ENCODE measurements around the gene PHLPP1.

PHLPP1 gene

DNA sequence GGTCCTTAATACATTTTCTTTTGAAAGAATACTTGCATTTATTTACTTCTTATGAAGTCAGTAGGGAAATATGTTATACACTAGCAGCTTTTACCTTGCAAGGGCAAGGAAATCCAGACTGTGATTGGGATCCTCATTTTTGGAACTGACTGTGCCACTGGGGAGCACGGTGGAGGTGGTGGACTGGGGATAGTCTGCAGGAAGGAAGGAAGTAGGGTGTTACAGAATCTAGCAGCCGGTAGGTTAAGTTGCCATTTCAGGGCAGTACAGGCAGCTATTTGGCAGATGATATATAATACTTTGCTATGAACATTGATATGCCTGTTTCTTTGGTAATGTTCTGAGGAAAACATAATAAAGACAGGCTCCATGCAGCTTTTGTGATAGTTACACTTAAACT is 238.3 kb downstream of the PHLPP1 start:
- no peak for DNase-seq

DNA sequence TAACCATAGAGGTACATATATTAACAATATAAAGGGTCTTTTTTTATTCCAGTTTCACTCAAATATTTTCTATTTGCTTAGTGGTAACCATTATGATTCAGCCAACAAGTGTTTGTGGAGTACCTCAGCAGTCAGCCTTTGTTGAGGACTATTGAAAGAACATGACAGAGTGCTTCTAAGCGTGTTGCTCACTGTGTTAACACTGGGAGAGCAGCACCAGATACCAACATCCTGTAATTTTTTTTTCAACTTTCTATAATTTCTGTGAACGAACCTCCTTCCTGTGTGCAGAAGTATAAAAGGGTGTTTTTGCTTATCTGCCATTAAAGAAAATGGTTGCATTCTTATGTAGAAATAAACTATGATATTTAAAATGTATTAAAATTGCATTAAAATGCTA is 239.0 kb downstream of the PHLPP1 start:
- DNase-seq: no peak

DNA sequence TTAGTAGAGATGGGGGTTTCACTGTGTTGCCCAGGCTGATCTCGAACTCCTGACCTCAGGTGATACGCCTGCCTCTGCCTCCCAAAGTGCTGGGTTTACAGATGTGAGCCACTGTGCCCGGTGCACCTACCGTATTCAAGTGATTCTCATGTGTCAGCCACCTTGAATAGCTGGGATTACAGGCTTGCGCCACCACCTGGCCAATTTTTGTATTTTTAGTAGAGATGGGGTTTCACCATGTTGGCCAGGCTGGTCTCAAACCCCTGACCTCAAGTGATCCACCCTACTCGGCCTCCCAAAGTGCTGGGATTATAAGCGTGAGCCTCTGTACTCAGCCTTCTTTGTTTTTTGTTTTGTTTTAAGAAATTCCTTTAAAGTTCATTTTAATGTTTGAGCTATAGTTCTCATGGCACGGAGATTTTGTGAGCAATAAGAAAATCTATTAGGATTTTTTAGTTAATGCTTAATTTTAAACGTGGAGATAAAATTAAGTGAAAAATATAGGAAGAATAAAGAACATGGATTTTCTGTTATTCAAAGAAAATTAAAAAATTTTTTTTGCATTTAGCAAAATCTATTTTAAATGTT is 242.6 kb downstream of the PHLPP1 start:
- peak; percentile 45 for DNase-seq

DNA sequence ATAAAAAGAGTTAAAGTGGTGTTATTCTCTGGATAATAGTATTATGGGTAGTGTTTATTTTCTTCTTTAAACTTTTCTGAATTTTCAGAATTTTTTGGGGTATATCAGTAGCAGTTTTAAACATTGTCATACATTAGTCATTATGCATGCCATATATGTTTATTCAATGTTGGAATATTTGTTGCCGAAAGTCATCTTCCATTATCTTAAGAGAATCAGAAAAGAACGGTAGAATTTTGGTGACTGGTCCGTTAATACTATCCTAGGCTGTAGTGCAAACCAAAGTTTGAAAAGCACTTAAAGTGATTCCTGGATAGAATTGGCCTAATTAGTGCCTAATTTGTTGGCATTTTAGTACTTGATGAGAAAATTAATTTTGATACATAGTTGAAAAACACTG is 244.1 kb downstream of the PHLPP1 start:
- DNase-seq: no peak

DNA sequence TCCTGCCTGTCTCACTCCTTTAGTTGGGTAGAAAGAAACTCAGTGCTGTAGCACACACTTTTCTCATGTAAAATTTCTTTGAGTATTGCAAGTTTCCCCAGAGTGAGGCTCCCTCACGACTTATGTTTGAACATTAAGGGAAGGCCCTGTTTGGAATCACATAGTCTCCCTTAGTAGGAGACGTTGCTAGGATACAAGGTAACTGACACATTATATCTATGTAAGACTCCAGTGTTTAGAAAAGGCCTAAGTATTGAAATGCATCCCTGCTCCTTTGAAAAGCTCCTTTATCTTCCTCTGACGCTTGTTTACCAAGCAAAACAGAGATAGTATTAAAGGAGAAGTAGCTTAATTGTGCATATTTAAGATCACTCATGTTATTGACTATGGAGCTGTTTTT is 248.2 kb downstream of the PHLPP1 start:
- no peak for DNase-seq

DNA sequence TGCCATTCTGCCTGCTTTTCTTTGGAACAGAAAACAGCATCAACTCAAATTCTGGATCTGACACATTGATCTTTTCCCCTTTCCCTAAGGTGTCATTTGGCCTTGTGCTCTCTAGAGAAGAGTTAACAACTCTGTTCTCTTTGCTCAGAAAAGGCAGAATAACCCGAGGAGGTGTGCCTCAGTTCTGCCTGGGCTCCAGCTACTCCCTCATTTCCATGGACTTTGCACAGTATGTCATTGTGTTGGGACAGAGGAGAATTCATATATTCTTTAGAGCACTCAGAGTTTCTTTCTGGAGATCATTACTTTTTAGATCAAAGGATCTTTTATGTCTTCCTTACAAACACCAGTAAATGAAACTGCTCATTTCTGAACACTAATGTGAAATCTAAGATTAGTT is 249.1 kb downstream of the PHLPP1 start:
- DNase-seq: no peak

DNA sequence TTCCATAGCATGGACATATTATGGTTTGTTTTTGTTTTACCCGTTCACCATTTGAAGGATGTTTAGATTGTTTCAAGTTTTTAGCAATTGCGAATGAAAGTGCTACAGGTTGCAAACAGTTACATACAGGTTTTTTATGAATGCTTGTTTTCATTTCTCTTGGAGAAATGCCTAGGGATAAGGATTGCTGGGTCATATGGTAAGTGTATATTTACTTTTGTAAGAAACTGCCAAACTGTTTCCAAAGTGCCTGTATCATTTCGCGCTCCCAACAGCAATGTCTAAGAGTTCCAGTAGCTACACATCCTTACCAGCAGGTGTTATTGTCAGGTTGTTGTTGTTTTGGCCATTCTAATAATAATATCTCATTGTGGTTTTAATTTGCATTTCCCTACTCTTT is 251.7 kb downstream of the PHLPP1 start:
- DNase-seq: no peak

DNA sequence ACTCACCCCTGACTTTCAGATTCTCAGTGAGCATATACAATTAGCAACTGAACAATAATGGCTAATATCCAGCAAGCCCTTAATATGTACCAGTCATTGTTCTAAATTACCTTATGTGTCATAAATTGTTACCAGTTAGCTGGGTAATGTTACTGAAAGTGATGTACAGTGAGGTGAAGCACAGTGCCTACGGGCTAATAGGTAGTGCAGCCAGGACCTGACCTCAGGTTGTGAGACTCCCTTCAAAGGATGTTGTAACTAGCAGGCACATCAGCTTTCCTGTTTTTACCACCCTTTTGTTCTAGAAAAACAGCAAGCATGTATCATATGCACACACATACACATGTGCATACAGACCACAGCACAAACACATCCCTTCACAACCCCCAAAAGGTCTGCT is 258.3 kb downstream of the PHLPP1 start:
- DNase-seq: no peak

DNA sequence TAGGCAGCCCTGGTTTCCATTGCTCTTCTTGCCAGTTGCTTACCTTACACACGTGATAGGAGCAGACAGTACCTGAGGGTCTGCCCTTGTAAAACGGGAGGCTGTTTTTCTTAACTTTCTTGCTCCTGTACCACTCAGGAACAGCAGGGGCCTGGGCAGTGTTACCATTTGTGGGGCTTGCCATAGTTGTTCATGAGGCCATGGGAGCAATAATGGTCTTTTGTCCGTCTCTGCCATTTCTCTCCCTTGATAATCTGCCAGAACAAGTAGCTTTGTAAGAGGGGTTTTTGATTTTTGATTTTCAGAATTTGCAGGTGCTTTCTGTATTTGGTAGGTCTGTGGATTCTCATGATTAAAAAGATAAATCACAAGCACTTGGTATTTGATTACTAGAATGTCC is 259.0 kb downstream of the PHLPP1 start:
- no peak for DNase-seq

DNA sequence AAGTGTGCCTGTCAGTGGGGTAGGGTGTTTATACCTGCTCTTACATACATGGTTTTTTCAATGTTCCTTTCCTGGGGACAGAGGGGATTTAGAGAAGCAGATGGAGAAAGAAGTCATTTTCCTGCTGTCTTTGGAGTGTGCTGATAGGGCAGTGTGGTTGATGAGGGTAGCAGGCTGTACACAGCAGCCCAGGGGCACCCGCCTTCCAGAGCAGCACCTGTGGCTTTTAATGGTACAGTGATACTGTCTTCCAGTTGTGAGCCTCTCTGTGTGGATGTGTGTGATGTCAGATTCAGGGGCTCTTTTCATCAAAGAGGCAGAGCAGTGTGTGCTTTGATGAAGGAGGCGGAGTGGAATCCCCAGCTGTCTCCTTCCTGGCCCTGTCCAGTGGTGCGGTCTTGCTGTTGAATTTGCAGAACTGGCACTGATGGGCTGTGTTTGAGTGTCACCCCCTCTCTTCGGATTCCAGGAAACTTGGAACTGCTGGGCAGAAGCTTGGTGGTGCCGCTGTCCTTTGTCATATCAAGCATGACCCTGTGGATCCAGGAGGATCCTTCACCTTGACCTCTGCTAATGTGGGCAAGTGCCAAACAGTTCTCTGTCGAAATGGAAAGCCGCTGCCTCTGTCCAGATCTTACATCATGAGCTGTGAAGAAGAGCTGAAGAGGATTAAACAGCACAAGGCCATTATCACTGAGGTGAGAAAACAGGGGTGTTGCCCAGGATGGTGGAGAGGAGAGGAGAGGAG is 259.8 kb downstream of the PHLPP1 start:
- no peak for DNase-seq

DNA sequence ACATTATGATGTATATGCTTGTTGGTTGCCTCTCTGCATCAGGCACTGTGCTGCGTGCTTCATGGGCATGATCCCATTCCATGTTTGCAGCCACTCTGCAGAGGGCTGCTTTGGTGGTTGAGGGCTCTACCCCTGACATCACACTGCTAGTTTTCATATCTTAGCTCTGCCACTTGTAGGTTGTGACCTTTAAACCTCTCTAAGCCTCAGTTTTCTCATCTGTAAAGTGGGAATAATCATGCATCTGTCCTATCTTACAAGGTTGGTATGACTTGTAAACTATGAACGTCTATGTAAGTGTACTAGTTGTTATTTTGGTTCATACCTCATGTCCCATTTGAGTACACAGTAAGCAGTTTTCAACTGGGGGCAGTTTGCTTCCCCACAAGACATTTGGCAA is 260.4 kb downstream of the PHLPP1 start:
- no peak for DNase-seq

DNA sequence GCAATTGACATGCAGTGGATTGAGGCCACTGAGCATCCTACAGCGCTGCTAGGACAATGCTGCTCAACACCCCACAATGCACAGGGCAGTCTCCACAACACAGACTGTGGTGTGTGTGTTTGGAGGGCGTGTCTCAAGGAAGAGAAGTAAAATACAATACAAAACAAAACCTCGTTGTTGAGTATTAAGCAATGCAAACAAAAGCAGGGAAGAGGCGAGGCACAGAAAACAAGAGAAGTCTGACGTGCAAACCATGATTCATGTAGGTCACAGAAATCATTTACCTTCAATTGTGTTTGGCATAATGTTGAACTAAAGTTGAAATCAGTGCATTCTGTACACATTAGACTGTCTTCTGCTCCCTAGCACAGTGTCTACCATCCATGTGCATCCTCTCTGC is 260.9 kb downstream of the PHLPP1 start:
- no peak for DNase-seq

DNA sequence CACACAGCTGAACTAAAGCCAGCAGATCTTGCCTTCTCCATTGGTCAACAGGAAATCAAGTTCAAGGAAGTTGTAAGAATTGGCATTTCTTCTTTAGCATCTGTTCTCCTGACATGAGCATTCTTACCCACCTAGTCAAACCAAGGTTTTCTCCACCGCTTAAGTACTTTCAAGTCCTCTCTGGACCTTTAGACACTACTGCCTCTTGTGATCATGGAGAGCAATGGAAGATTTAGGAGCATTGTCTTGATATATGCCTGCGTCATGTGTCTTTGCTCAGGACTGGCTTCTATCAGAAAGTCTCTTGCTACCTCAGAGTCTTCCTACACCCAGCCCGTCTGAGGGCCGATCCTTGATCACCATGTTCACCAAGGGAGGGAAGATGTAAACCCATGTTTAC is 262.2 kb downstream of the PHLPP1 start:
- DNase-seq: no peak

DNA sequence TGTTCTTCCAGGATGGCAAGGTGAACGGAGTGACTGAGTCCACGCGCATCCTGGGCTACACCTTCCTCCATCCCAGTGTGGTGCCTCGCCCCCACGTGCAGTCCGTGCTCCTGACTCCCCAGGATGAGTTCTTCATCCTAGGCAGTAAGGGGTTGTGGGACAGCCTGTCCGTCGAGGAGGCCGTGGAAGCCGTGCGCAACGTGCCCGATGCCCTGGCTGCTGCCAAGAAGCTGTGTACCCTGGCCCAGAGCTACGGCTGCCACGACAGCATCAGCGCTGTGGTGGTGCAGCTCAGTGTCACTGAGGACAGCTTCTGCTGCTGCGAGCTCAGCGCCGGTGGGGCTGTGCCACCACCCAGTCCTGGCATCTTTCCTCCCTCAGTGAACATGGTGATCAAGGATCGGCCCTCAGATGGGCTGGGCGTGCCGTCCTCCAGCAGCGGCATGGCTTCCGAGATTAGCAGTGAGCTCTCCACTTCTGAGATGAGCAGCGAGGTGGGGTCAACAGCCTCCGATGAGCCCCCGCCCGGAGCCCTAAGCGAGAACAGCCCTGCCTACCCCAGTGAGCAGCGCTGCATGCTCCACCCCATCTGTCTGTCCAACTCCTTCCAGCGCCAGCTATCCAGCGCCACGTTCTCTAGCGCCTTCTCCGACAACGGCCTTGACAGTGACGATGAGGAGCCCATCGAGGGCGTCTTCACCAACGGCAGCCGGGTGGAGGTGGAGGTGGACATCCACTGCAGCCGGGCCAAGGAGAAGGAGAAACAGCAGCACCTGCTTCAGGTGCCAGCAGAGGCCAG is 263.1 kb downstream of the PHLPP1 start:
- DNase-seq: no peak

DNA sequence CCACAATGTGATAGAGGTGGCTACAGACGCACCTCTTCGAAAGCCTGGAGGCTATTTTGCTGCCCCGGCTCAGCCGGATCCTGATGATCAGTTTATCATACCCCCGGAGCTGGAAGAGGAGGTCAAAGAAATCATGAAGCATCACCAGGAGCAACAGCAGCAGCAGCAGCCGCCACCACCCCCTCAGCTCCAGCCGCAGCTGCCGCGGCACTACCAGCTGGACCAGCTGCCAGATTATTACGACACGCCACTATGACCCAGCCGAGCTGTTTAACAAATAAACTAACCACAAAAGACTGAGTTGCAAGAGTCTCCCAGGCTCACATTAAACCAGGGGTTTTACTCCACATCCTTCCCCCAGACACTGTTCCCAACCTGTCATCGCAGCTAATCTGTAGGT is 263.8 kb downstream of the PHLPP1 start:
- no peak for DNase-seq

DNA sequence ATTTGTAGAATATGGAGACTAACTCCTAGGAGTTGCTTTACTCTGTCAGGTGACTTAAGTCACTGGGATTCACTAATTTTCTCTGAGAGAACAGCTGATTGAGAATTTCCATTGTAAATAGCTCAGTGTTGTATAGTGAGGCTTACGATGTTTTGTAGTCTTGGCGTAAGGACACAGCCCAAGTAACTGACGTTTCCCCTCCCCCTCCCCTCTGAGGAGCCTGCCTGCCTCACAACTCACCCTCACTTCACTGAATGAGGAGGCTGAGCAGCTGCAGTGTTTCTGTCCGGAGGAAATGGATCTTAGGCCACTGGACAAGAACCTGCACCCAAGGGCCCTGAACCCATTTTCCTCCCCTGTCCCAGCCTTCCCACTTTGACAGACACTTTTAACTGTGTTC is 264.6 kb downstream of the PHLPP1 start:
- no peak for DNase-seq

DNA sequence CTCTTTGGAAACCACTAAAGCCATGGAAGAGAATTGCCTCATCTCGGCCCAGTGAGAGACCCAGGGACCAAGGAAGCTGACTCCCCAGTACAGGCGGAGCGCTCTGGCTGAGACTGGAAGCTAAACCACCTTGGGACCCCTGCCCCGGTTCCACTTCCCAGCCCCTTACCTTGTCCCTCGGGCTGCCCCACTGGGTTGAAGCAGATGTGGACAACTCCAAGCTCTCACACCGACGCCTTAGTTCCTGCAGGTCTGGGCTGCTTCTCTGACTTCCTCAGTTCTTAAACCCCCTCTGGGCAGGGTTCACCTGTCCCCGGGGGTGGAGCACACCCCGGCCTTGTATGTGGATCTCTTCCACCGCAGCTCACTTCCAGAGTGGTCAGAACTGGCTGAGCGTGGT is 266.2 kb downstream of the PHLPP1 start:
- no peak for DNase-seq

DNA sequence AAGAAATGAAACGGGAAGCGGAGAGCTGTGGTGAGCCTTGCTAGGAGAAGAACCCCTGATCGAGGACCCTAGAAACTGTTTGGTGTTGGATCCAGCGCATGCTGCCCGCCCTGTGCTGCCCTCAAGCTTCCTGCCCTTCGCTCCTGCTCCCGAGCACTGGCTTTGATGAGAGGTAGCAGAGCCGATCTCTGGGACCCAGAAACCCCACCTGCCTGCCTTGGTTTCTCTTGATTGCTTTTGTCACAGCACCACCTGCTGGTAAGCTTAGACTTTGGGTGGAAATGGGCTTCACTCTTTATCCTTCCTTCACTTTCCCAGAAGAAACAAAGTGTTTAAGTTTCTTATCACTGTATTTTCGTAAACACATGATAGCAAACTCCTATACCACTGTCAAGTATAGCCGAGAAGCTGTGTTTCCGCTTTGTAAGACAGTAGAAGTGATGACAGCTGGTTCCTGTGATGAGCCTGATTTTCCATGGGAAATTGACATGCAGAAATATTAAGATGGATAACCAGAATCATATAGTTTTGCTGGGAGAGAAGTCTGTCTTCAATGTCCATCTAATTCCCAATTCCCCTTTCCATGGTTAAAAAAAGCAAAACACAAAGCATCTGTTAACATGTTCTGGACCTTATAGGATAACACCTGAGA is 267.4 kb downstream of the PHLPP1 start:
- peak; percentile 64 for DNase-seq

DNA sequence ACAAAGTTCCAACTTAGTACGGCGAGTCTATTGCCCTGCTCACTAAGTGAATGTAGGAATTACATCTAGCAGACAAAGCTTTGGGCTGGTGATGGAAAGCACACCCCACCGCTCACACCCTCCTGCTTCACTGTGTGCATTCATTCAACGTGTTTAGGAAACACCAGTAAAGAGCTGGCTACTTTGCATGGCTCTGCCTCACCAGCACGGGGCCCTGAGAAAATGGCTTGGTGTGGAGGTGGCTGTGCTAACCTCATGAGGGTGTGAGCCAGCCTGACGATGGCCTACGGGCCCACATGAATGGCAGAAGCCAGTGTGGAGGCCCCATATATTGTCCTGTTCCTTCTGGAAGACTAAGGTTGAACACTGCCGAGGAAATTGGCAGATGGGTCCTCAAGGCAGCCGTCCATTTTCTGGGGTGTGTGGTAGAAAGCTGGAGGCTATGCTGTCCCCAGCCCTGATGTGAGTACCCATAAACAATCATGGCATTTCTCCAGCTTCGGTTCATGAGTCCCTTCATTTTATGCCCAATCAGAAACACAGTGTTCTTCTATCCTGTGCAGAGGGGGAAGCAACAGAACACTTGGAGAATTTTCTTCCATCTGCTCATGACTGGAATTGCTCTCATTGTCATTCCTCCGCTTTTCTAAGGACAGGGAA is 269.4 kb downstream of the PHLPP1 start:
- DNase-seq: no peak

DNA sequence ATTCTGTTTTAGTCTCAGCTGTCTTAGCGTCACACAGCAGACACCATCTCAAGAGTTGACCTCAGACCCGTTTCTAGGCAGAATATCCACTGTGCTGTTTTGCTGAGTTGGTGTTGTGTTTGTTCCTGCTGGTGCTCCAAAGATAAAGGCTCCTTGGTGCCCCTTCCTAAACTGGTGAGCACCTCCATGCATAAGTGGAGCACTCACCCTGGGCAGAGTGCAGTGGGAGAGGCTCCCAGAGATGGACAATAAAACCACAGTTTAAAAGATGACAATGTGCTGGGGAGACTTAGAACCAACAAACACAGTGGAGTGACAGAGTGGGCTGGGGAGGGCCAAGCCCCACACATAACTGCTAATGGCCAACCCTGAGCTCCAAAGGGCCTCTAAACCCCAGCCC is 271.1 kb downstream of the PHLPP1 start:
- DNase-seq: no peak

DNA sequence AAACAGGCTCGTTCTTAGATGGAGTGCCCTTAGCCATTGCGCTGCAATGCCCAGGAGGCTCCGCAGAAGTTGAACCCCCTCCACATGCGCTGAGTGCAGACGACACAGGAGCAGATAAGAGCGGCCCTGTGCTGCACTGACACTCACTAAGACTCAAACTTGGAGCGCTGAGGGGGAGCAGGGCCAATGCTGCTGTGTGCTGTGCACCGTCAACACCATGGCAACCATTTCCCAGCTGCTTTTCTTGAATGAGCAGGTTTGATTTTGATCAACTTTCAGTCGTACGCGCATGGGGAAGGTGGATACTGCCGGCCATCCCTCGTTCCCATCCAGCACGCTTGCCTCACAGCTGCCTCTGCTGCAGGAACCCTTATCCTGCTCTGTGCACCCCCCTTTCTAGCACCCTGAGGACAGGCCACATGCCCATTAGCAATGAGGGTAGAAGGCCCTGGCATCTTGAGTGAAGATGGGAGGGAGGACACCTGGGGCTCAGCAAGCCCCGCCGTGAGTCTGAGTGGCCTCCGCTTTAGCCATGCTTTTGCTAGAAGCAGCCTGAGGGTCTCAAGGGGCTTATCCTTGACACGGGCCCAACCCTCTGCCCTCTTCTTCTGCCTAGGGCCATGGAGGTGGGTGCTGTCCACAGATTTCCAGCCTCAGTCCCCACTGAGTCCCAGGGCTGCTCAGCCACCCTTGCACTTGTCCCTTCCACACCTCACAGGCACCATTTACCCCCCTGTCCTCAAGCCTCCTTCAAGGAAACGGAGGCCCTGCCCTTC is 271.9 kb downstream of the PHLPP1 start:
- DNase-seq: no peak

DNA sequence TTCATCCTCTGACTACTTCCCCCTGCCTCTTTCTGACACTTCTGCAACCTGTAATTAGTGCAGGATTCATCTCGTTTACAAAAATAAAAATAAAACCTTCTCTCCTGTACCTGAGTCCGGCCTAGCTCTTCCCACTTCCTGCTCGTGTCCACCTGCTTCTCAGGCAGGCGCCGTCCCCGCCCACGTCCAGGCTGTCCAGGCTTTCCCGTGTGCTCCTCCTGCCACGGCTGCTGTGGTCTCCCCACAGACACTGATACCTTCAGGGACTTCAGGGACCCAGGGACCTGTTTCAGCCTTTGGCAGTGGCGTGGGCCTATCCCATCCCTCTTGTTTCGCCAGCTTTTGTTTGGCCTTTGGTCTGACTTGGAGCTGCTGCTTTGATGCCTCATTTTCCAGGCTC is 272.5 kb downstream of the PHLPP1 start:
- DNase-seq: no peak
